Endothelial cell of umbilical vein (primary cell): Measurements from ENCODE around the gene PCBD2. TPM values are rescaled to one million over a fixed set of nuclear protein-coding genes. Genes with fewer than 3 reads are reported as not detected.

ENCODE experiments used
- BruUV-seq: library from RNA; stranded (reverse); fragments of 400-500 nt; replicated peaks from 2 replicates; lab custom pipeline; 2021; lab: Mats Ljungman, UMichigan
- CTCF ChIA-PET: fragments of 300-600, 350-600 bp; sonication (Branson Sonifier 250); formaldehyde crosslinking; loops from one replicate; lab custom pipeline; 2021; ENCODE audit warnings: antibody characterized with exemption, inconsistent platforms; lab: Charles Lee
- POLR2A ChIA-PET: fragments of 300-600, 350-600 bp; sonication (Branson Sonifier 250); formaldehyde crosslinking; loops from one replicate; lab custom pipeline; 2021; ENCODE audit warnings: antibody characterized with exemption, inconsistent platforms; lab: Charles Lee
- DNase-seq: peaks from one replicate; pipeline ENCODE4 v3.0.0-alpha.2; 2011; ENCODE audit warnings: low read depth, low spot score
- FAIRE-seq: peaks from 2 replicates; lab custom pipeline; 2011; peaks lifted over from hg19 to GRCh38; lab: Jason Lieb, UNC
- H2AFZ ChIP-seq: 2 replicates; pipeline ENCODE4 v1.6.0; 2012; ENCODE audit warnings: low read depth, low read length, control low read depth, inconsistent platforms
- H3K27ac ChIP-seq: 2 replicates; pipeline ENCODE4 v1.5.1; 2011; ENCODE audit warnings: low read depth, mild to moderate bottlenecking, control low read depth, low read length, moderate library complexity; ENCODE audit not compliant: insufficient read depth
- H3K27me3 ChIP-seq, 2 experiments: 2 replicates each; pipeline versions ENCODE4 v1.6.0 to v1.6.1; 2011; ENCODE audit warnings: low read length in 2 of 2, mixed read lengths in 1 of 2; ENCODE audit not compliant: control insufficient read depth in 2 of 2, insufficient read depth in 2 of 2
- H3K36me3 ChIP-seq, 2 experiments: 2 replicates in 1 of 2; 3 replicates in 1 of 2; pipeline ENCODE4 v1.5.1; 2011; ENCODE audit warnings: low read length in 2 of 2, mild to moderate bottlenecking in 1 of 2, moderate library complexity in 1 of 2; ENCODE audit not compliant: control insufficient read depth in 2 of 2, insufficient read depth in 2 of 2; ENCODE audit errors: extremely low read depth in 1 of 2
- H3K4me1 ChIP-seq: 3 replicates; pipeline ENCODE4 v1.5.1; 2011; ENCODE audit warnings: mild to moderate bottlenecking, low read length; ENCODE audit not compliant: control insufficient read depth, insufficient read depth; ENCODE audit errors: extremely low read depth
- H3K4me2 ChIP-seq: 2 replicates; pipeline ENCODE4 v1.6.1; 2011; ENCODE audit warnings: low read length, control low read depth, mixed read lengths; ENCODE audit not compliant: insufficient read depth
- H3K4me3 ChIP-seq, 3 experiments: fragments of 200-600 bp in 1 of 3; sonication (generic), shearing (Covaris generic) in 1 of 3; replicated peaks in 1 of 3; 2 replicates each; pipeline ENCODE4 v1.5.1; 2011 to 2016; ENCODE audit warnings: control low read depth in 3 of 3, low read length in 3 of 3, mild to moderate bottlenecking in 2 of 3, inconsistent platforms in 1 of 3, low read depth in 1 of 3, moderate library complexity in 1 of 3; ENCODE audit not compliant: insufficient read depth in 1 of 3
- H3K79me2 ChIP-seq: 2 replicates; pipeline ENCODE4 v1.6.0; 2012; ENCODE audit warnings: low read length, inconsistent platforms; ENCODE audit not compliant: control insufficient read depth, insufficient read depth
- H3K9ac ChIP-seq: replicated peaks from 2 replicates; pipeline ENCODE3; 2011; ENCODE audit warnings: low read length, control low read depth; ENCODE audit not compliant: insufficient read depth; ENCODE audit errors: extremely low read depth
- H3K9me1 ChIP-seq: replicated peaks from 3 replicates; pipeline ENCODE4 v1.6.0; 2011; ENCODE audit warnings: mild to moderate bottlenecking, low read length; ENCODE audit not compliant: control insufficient read depth, insufficient read depth; ENCODE audit errors: extremely low read depth
- H3K9me3 ChIP-seq: replicated peaks from 2 replicates; pipeline ENCODE4 v1.5.1; 2012; ENCODE audit warnings: low read length, inconsistent platforms; ENCODE audit not compliant: control insufficient read depth, insufficient read depth
- H4K20me1 ChIP-seq: replicated peaks from 2 replicates; pipeline ENCODE3; 2011; ENCODE audit warnings: mild to moderate bottlenecking, low read length; ENCODE audit not compliant: control insufficient read depth, insufficient read depth; ENCODE audit errors: extremely low read depth
- CTCF ChIP-seq, 2 donors: IDR thresholded peaks; 1 replicate in 1 of 2; 2 replicates in 1 of 2; pipeline ENCODE4 v1.5.1; 2011; ENCODE audit warnings: low read length in 2 of 2, mild to moderate bottlenecking in 2 of 2, moderate library complexity in 2 of 2, control low read depth in 1 of 2, inconsistent platforms in 1 of 2, low read depth in 1 of 2; ENCODE audit not compliant: insufficient read depth in 1 of 2; ENCODE audit errors: extremely low read depth in 1 of 2
- EZH2 ChIP-seq: IDR thresholded peaks from 2 replicates; pipeline ENCODE4 v1.6.1; 2012; ENCODE audit warnings: borderline replicate concordance, low read depth, mild to moderate bottlenecking, moderate library complexity, low read length, inconsistent platforms; ENCODE audit not compliant: severe bottlenecking
- FOS ChIP-seq: IDR thresholded peaks from 2 replicates; pipeline ENCODE4 v1.6.1; 2011; ENCODE audit warnings: mild to moderate bottlenecking, low read length, moderate library complexity, borderline replicate concordance; ENCODE audit not compliant: insufficient read depth
- MYC ChIP-seq: IDR thresholded peaks from one replicate; pipeline ENCODE4 v1.6.1; 2011; ENCODE audit warnings: mild to moderate bottlenecking, low read depth, low read length
- POLR2AphosphoS5 ChIP-seq: IDR thresholded peaks from 2 replicates; pipeline ENCODE4 v1.6.1; 2012; ENCODE audit warnings: low read depth, mild to moderate bottlenecking, control low read depth, low read length, moderate library complexity; ENCODE audit not compliant: insufficient read depth
- dilution Hi-C: fragments of 300-500 bp; cut with MboI; formaldehyde crosslinking; loops from one replicate; pipeline ENCODE4 v1.15.0; 2019; ENCODE audit warnings: low sequenced_read_pairs; ENCODE audit not compliant: extremely low pct_ligation_motif_present
- intact Hi-C: fragments of 100-400 bp; cut with micrococcal nuclease; formaldehyde crosslinking; loops from one replicate; pipeline ENCODE4 v1.10.0; 2022
- polyA plus RNA-seq, 4 experiments: library from polyadenylated mRNA; depleted of rRNA in 3 of 4; stranded (reverse) in 3 of 4; unstranded in 1 of 4; fragments of >200 nt; gene quantifications; 2 replicates each; pipeline versions ENCODE4 v1.2.1 to v1.2.3, GENCODE V29; 2011 to 2012; ENCODE audit warnings: missing spikeins in 1 of 4
- total RNA-seq: library from RNA; stranded (reverse); gene quantifications from 2 replicates; pipeline ENCODE4 v1.2.3, GENCODE V29; 2021

The PCBD2 gene
- total and polyA plus RNA-seq, 2 donors (not counting 3 experiments of a cell fraction or from before 2014, with no cell fraction given) = 4.0 to 10.7 TPM

GRCh38 chr5:134913795-134914194, 8.9 kb downstream of the PCBD2 start:
- Histone ChIP-seq H3K4me1 (no peaks in the 10 kb centered on the region), H3K4me2 (no peak overlapping the region), H4K20me1 (no peaks in the 10 kb centered on the region), H3K9me1 (no peaks in the 10 kb centered on the region), H3K27ac (no peak overlapping the region), H3K9me3 (no peaks in the 10 kb centered on the region), H3K36me3 (peaks cover 3 to 5% of the 10 kb centered on the region in 2 experiments), H3K4me3 (no peak overlapping the region), H3K79me2 (no peaks in the 10 kb centered on the region), H3K27me3 (no peaks in the 10 kb centered on the region), H2AFZ (no peak overlapping the region), H3K9ac (no peak overlapping the region)
- DNase-seq (no peak), FAIRE-seq (no peak)
- intact Hi-C loops (no loop called here), dilution Hi-C loops (no loop called here)
- ChIA-PET POLR2A (no interaction called here), CTCF (interaction anchor here (0.8 kb wide), 1 partner anchor 9 kb away, joined by 3 read pairs; the partner anchor contains the start of gene PCBD2)
- TF ChIP-seq CTCF (IDR thresholded peaks at IDR 0.05; ENCODE audit: extremely low read depth in 1 of 2, insufficient read depth in 1 of 2, low read depth in 1 of 2, low read length in 2 of 2) (no peak), POLR2AphosphoS5 (no peak), MYC (no peak), EZH2 (no peak), FOS (no peak)
- BruUV-seq = no TSS peak
